OCI-M1 (cell line): ENCODE results near the gene FOXP3.

ENCODE experiments used
- DNase-seq: peaks from one replicate; lab custom pipeline; 2025; lab: John Stamatoyannopoulos, UW

Gene FOXP3

GRCh38 chrX:49214416-49214815 is 50.1 kb downstream of the FOXP3 start:
- no peak for DNase-seq

GRCh38 chrX:49212861-49213260 is 51.6 kb downstream of the FOXP3 start:
- no peak for DNase-seq

GRCh38 chrX:49212209-49212608 is 52.3 kb downstream of the FOXP3 start:
- DNase-seq, result no peak

- no peak for DNase-seq
Observed at GRCh38 chrX:49211074-49211473, 53.4 kb downstream of the FOXP3 start.

GRCh38 chrX:49210406-49210805 is 54.1 kb downstream of the FOXP3 start:
- no peak for DNase-seq

- no peak for DNase-seq
Observed at GRCh38 chrX:49209434-49210251, 54.9 kb downstream of the FOXP3 start.

GRCh38 chrX:49208399-49208798 is 56.1 kb downstream of the FOXP3 start:
- DNase-seq, result no peak

GRCh38 chrX:49206543-49206942 is 58.0 kb downstream of the FOXP3 start:
- DNase-seq, result no peak

- DNase-seq, result no peak
Observed at GRCh38 chrX:49205443-49205842, 59.1 kb downstream of the FOXP3 start.

GRCh38 chrX:49204709-49205108 is 59.8 kb downstream of the FOXP3 start:
- DNase-seq, result no peak

- DNase-seq, result no peak
Observed at GRCh38 chrX:49204017-49204416, 60.5 kb downstream of the FOXP3 start.

- no peak for DNase-seq
Observed at GRCh38 chrX:49203536-49203935, 61.0 kb downstream of the FOXP3 start.

GRCh38 chrX:49202022-49202421 is 62.5 kb downstream of the FOXP3 start:
- DNase-seq, result no peak
